Measurements from ENCODE around the gene PRXL2B.

The PRXL2B gene

DNA sequence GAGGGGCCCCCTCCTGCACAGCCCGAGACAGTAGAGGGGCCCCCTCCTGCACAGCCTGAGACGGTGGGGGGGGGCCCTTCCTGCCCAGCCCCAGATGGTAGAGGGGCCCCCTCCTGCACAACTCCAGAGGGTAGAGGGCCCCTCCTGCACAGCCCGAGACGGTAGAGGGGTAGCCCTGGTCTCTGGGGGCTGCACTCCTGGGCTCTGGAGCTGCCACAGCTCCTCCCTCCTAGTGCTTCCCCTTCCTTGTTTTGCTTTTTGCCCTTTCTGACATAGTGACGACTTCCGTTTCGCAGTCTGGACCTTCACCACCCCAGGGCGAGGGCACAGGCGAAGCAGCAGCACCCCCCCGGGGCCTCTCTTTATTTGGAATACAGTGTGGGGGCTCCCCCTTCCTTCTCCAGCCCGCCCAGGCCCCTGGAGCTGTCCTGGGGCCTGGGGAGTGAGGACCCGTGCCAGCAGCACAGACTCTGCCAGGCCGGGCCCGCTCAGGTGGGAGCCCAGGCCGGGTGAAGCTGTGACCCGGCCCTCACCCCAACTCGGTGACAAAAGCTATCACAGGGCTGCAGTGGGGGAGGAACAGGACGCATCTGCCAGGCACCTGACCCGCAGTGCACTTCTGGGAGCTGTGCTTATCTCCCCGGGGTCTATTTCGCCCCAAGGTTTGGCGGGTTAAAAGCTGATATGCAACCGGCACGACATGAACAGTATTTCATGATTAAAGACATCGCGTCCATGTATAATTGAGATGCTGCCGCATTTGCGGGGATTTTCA lies 1.1 kb upstream of the PRXL2B start:
- Histone ChIP-seq H3K27me3 (ENCODE audit: insufficient read depth, poor library complexity, severe bottlenecking) (no peaks in the 10 kb centered on the region), H3K4me3 (ENCODE audit: severe bottlenecking) (peak overlapping the region; percentile 50), H3K36me3 (ENCODE audit: low read depth) (no peaks in the 10 kb centered on the region), H3K27ac (ENCODE audit: poor library complexity, severe bottlenecking) (peak overlapping the region; percentile 57), H3K4me1 (ENCODE audit: insufficient read depth, poor library complexity, severe bottlenecking) (no peaks in the 10 kb centered on the region), H3K9me3 (ENCODE audit: severe bottlenecking) (no peaks in the 10 kb centered on the region)
- 0 out of 3 replicates have a peak, but pooled peaks have one; percentile 3 for ATAC-seq (ENCODE audit: low read depth)
- no peak for DNase-seq (ENCODE audit: low spot score)
- no peak for TF ChIP-seq CTCF (IDR thresholded peaks at IDR 0.05; ENCODE audit: poor library complexity, severe bottlenecking)

- Histone ChIP-seq H3K27ac (ENCODE audit: poor library complexity, severe bottlenecking) (peak overlapping the region; percentile 57), H3K4me1 (ENCODE audit: insufficient read depth, poor library complexity, severe bottlenecking) (no peaks in the 10 kb centered on the region), H3K4me3 (ENCODE audit: severe bottlenecking) (peak overlapping the region; percentile 50), H3K9me3 (ENCODE audit: severe bottlenecking) (no peaks in the 10 kb centered on the region), H3K27me3 (ENCODE audit: insufficient read depth, poor library complexity, severe bottlenecking) (no peaks in the 10 kb centered on the region), H3K36me3 (ENCODE audit: low read depth) (no peaks in the 10 kb centered on the region)
- DNase-seq (ENCODE audit: low spot score) (no peak), ATAC-seq (ENCODE audit: low read depth) (peak; percentile 7)
- TF ChIP-seq CTCF (IDR thresholded peaks at IDR 0.05; ENCODE audit: poor library complexity, severe bottlenecking) = no peak
Measured at GRCh38 chr1:2587071-2587859, 688 bp downstream of the PRXL2B start.

GRCh38 chr1:2587860-2588571 lies 1.4 kb downstream of the PRXL2B start:
- ATAC-seq (ENCODE audit: low read depth) (no peak), DNase-seq (ENCODE audit: low spot score) (no peak)
- no peak for TF ChIP-seq CTCF (IDR thresholded peaks at IDR 0.05; ENCODE audit: poor library complexity, severe bottlenecking)
- no peaks in the 10 kb centered on the region for H3K27me3 ChIP-seq (ENCODE audit: insufficient read depth, poor library complexity, severe bottlenecking)
- H3K4me1 ChIP-seq (ENCODE audit: insufficient read depth, poor library complexity, severe bottlenecking) = no peaks in the 10 kb centered on the region
- H3K4me3 ChIP-seq (ENCODE audit: severe bottlenecking) = no peak overlapping the region
- H3K9me3 ChIP-seq (ENCODE audit: severe bottlenecking) = no peaks in the 10 kb centered on the region
- H3K36me3 ChIP-seq (ENCODE audit: low read depth) = no peaks in the 10 kb centered on the region
- H3K27ac ChIP-seq (ENCODE audit: poor library complexity, severe bottlenecking) = no peak overlapping the region

GRCh38 chr1:2588661-2589430 lies 2.3 kb downstream of the PRXL2B start:
- Histone ChIP-seq H3K9me3 (ENCODE audit: severe bottlenecking) (no peaks in the 10 kb centered on the region), H3K4me3 (ENCODE audit: severe bottlenecking) (no peak overlapping the region), H3K4me1 (ENCODE audit: insufficient read depth, poor library complexity, severe bottlenecking) (no peaks in the 10 kb centered on the region), H3K27me3 (ENCODE audit: insufficient read depth, poor library complexity, severe bottlenecking) (no peaks in the 10 kb centered on the region), H3K27ac (ENCODE audit: poor library complexity, severe bottlenecking) (no peak overlapping the region), H3K36me3 (ENCODE audit: low read depth) (no peaks in the 10 kb centered on the region)
- ATAC-seq (ENCODE audit: low read depth) (no peak), DNase-seq (ENCODE audit: low spot score) (no peak)
- TF ChIP-seq CTCF (IDR thresholded peaks at IDR 0.05; ENCODE audit: poor library complexity, severe bottlenecking) = no peak
